Neural progenitor cell (in vitro differentiated cells): Measurements from ENCODE around the gene ARL15. TPM values are rescaled to one million over a fixed set of nuclear protein-coding genes. Genes with fewer than 3 reads are reported as not detected.

Experiments
- DNase-seq: peaks from one replicate; pipeline ENCODE4 v3.0.0-alpha.2; 2016; ENCODE audit warnings: low spot score
- H2AFZ ChIP-seq: fragments of 200-600 bp; sonication (generic); replicated peaks from 2 replicates; pipeline ENCODE4 v1.6.1; 2016; ENCODE audit warnings: antibody characterized with exemption
- H3F3A ChIP-seq: fragments of 200-600 bp; sonication (generic); 2 replicates; pipeline ENCODE4 v1.6.1; 2016; ENCODE audit warnings: antibody characterized with exemption, low read depth
- H3K27ac ChIP-seq: fragments of 200-600 bp; sonication (generic); 2 replicates; pipeline ENCODE4 v1.5.1; 2016; ENCODE audit warnings: mild to moderate bottlenecking
- H3K27me3 ChIP-seq: fragments of 200-600 bp; sonication (generic); 2 replicates; pipeline ENCODE4 v1.6.1; 2016; ENCODE audit warnings: mild to moderate bottlenecking, moderate library complexity
- H3K36me3 ChIP-seq: fragments of 200-600 bp; sonication (generic); 2 replicates; pipeline ENCODE4 v1.5.1; 2016
- H3K4me1 ChIP-seq: fragments of 200-600 bp; sonication (generic); 2 replicates; pipeline ENCODE4 v1.6.1; 2016; ENCODE audit warnings: mixed run types
- H3K4me2 ChIP-seq: fragments of 200-600 bp; sonication (generic); 2 replicates; pipeline ENCODE4 v1.6.1; 2016
- H3K4me3 ChIP-seq: fragments of 200-600 bp; sonication (generic); 2 replicates; pipeline ENCODE4 v1.5.1; 2016
- H3K79me2 ChIP-seq: fragments of 200-600 bp; sonication (generic); 2 replicates; pipeline ENCODE4 v1.6.1; 2016; ENCODE audit warnings: low read depth
- H3K9ac ChIP-seq: fragments of 200-600 bp; sonication (generic); 2 replicates; pipeline ENCODE4 v1.6.1; 2016
- H3K9me3 ChIP-seq: fragments of 200-600 bp; sonication (generic); 2 replicates; pipeline ENCODE4 v1.5.1; 2016; ENCODE audit warnings: low read depth
- H4K20me1 ChIP-seq: fragments of 200-600 bp; sonication (generic); 2 replicates; pipeline ENCODE4 v1.6.1; 2016; ENCODE audit warnings: low read depth
- H3K27ac Mint-ChIP-seq: 3 replicates; pipeline ENCODE4 v1.8.0; 2021; ENCODE audit warnings: mixed read lengths
- H3K27me3 Mint-ChIP-seq: 2 replicates; pipeline ENCODE4 v1.8.0; 2022; ENCODE audit warnings: low read depth, mild to moderate bottlenecking, inconsistent platforms, moderate library complexity, mixed read lengths; ENCODE audit not compliant: insufficient read depth
- H3K36me3 Mint-ChIP-seq: 3 replicates; pipeline ENCODE4 v1.8.0; 2021; ENCODE audit warnings: mixed read lengths
- H3K4me1 Mint-ChIP-seq: 3 replicates; pipeline ENCODE4 v1.8.0; 2021; ENCODE audit warnings: mixed read lengths
- H3K4me3 Mint-ChIP-seq: 3 replicates; pipeline ENCODE4 v1.8.0; 2021; ENCODE audit warnings: mild to moderate bottlenecking, moderate library complexity, mixed read lengths
- H3K9me3 Mint-ChIP-seq: 3 replicates; pipeline ENCODE4 v1.8.0; 2020; ENCODE audit warnings: mixed read lengths
- CTCF ChIP-seq: fragments of 200-600 bp; sonication (generic); IDR thresholded peaks from 2 replicates; pipeline ENCODE4 v1.5.1; 2017; ENCODE audit warnings: antibody characterized with exemption, mild to moderate bottlenecking
- EZH2 ChIP-seq: fragments of 200-600 bp; sonication (generic); IDR thresholded peaks from 2 replicates; pipeline ENCODE4 v1.6.1; 2017; ENCODE audit warnings: antibody characterized with exemption, mild to moderate bottlenecking, moderate library complexity
- EZH2phosphoT487 ChIP-seq: fragments of 200-600 bp; sonication (generic); IDR thresholded peaks from 2 replicates; pipeline ENCODE4 v1.6.1; 2017; ENCODE audit warnings: antibody characterized with exemption
- total RNA-seq: library from RNA; depleted of rRNA; stranded (reverse); fragments of >200 nt; gene quantifications from 2 replicates; pipeline ENCODE4 v1.2.3, GENCODE V29; 2015; ENCODE audit warnings: low replicate concordance

ARL15 gene
- total RNA-seq, 1 donor from 2014 or later = 39.1 TPM

DNA sequence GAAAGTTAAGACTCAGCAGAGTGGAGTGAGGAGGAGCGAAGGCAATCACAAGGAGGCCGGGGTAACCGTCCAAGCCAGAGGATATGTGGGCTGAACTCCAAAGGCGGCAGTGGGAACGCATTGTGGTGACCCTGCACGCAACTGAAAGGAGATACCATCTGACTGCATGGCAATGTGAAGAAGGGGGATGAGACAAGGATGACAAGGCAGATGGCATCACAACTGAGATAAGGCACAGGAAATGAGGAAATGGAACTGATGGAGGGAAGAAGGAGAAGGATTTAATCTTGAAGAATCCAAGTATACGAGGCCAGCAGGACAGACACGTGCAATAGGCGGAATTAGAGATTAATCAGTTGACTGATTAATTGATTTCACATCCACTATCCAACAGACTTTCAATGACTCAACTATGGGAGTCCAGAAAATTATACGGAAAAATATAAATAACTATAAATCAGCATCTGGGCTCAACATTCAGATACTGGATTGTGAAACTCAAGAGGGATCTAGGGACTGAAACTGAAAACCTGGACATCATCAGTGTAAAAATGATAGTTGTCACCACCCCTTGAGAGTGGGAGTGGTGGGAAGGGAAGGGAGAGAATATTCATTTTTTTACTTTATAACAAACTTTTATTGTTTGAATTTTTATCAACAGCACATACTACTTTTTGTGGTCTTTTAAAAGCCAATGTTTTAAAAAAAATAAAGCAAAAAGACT lies 86.1 kb downstream of the ARL15 start:
- Mint-ChIP-seq H3K36me3 (no peaks in the 10 kb centered on the region), H3K27me3 (no peaks in the 10 kb centered on the region), H3K9me3 (no peaks in the 10 kb centered on the region), H3K4me1 (peaks cover 3% of the 10 kb centered on the region), H3K27ac (no peak overlapping the region), H3K4me3 (no peak overlapping the region)
- Histone ChIP-seq H3F3A (no peaks in the 10 kb centered on the region), H3K27ac (no peak overlapping the region), H3K4me1 (peaks cover 4% of the 10 kb centered on the region), H3K4me3 (no peak overlapping the region), H3K27me3 (no peaks in the 10 kb centered on the region), H4K20me1 (no peaks in the 10 kb centered on the region), H3K36me3 (no peaks in the 10 kb centered on the region), H2AFZ (no peak overlapping the region), H3K9ac (no peak overlapping the region), H3K79me2 (peaks cover 14% of the 10 kb centered on the region), H3K9me3 (no peaks in the 10 kb centered on the region), H3K4me2 (no peak overlapping the region)
- no peak for DNase-seq
- TF ChIP-seq EZH2 = no peak
- TF ChIP-seq CTCF = no peak
- TF ChIP-seq EZH2phosphoT487 = no peak

DNA sequence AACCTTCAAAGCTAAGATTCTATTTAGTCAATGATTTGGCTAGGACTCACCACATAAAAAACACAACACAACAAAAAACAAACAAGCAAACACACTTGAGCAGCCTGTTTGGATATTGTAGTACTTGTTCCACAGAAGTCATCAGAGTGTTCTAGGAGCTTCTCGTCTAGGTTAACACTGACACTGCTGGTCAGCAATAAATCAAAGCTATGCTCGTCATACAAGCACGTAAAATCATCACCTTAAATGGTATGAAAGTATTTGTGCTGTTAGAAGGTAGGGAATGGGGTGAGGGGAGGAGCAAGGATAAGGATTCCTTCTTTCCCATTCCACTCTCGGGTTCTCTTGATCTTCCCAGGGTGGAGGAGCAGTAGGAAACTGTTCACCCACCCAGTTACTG lies 88.0 kb downstream of the ARL15 start:
- no peaks in the 10 kb centered on the region for H4K20me1 ChIP-seq
- H3K4me1 Mint-ChIP-seq = peaks cover 9% of the 10 kb centered on the region
- peaks cover 18% of the 10 kb centered on the region for H3K4me1 ChIP-seq
- H3F3A ChIP-seq = peaks cover 3% of the 10 kb centered on the region
- H3K27me3 Mint-ChIP-seq = no peaks in the 10 kb centered on the region
- no peak overlapping the region for H3K9ac ChIP-seq
- H3K9me3 ChIP-seq = no peaks in the 10 kb centered on the region
- H3K27ac Mint-ChIP-seq = no peak overlapping the region
- no peaks in the 10 kb centered on the region for H3K36me3 ChIP-seq
- DNase-seq = no peak
- H3K4me2 ChIP-seq = no peak overlapping the region
- no peak overlapping the region for H3K27ac ChIP-seq
- no peaks in the 10 kb centered on the region for H3K27me3 ChIP-seq
- no peak overlapping the region for H2AFZ ChIP-seq
- H3K79me2 ChIP-seq = peaks cover 19% of the 10 kb centered on the region
- H3K9me3 Mint-ChIP-seq = no peaks in the 10 kb centered on the region
- H3K4me3 ChIP-seq = no peak overlapping the region
- no peak overlapping the region for H3K4me3 Mint-ChIP-seq
- TF ChIP-seq EZH2 = no peak
- no peak for TF ChIP-seq EZH2phosphoT487
- no peak for TF ChIP-seq CTCF
- H3K36me3 Mint-ChIP-seq = no peaks in the 10 kb centered on the region

DNA sequence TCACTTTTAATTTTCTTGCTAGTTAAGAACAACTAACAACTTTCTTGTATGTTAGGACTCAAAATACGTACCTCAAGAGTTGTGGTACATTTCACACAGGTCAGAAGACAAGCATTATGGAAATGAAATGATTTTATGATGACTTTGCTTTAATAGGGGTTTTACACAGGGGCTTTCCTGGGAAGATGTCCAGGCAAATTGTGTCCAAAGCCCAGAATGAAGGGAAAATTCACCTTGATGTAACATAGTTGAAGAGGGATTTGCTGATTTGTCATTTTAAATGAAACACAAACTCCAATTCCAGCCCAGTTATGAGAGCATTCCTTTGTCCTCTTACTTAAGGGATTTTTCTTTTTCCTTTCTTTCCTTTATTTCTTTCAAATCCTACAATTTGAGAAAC lies 89.2 kb downstream of the ARL15 start:
- Histone ChIP-seq H3K4me1 (peaks cover 30% of the 10 kb centered on the region), H3K27me3 (no peaks in the 10 kb centered on the region), H3F3A (peaks cover 5% of the 10 kb centered on the region), H3K9me3 (no peaks in the 10 kb centered on the region), H3K79me2 (peaks cover 25% of the 10 kb centered on the region), H3K27ac (no peak overlapping the region), H3K9ac (no peak overlapping the region), H4K20me1 (no peaks in the 10 kb centered on the region), H3K4me3 (no peak overlapping the region), H2AFZ (no peak overlapping the region), H3K36me3 (no peaks in the 10 kb centered on the region), H3K4me2 (no peak overlapping the region)
- no peaks in the 10 kb centered on the region for H3K36me3 Mint-ChIP-seq
- no peak for DNase-seq
- H3K27ac Mint-ChIP-seq = no peak overlapping the region
- H3K27me3 Mint-ChIP-seq = no peaks in the 10 kb centered on the region
- peaks cover 13% of the 10 kb centered on the region for H3K4me1 Mint-ChIP-seq
- H3K9me3 Mint-ChIP-seq = no peaks in the 10 kb centered on the region
- TF ChIP-seq CTCF = no peak
- TF ChIP-seq EZH2phosphoT487 = no peak
- TF ChIP-seq EZH2 = no peak
- H3K4me3 Mint-ChIP-seq = no peak overlapping the region
